Osteocyte (in vitro differentiated cells): Measurements from ENCODE around the gene JUNB. TPM values are rescaled to one million over a fixed set of nuclear protein-coding genes. Genes with fewer than 3 reads are reported as not detected.

Experiments
- DNase-seq: peaks from one replicate; pipeline ENCODE4 v3.0.0; 2021; ENCODE audit warnings: mixed read lengths; ENCODE audit not compliant: unreplicated experiment; ENCODE audit errors: extremely low spot score
- H3K27ac Mint-ChIP-seq: one replicate; pipeline ENCODE4 v1.8.0; 2021; ENCODE audit warnings: mild to moderate bottlenecking, mixed read lengths; ENCODE audit not compliant: unreplicated experiment
- H3K27me3 Mint-ChIP-seq: one replicate; pipeline ENCODE4 v1.8.0; 2021; ENCODE audit warnings: mixed read lengths; ENCODE audit not compliant: unreplicated experiment
- H3K36me3 Mint-ChIP-seq: one replicate; pipeline ENCODE4 v1.8.0; 2021; ENCODE audit warnings: mixed read lengths; ENCODE audit not compliant: unreplicated experiment
- H3K4me1 Mint-ChIP-seq: one replicate; pipeline ENCODE4 v1.8.0; 2021; ENCODE audit warnings: mixed read lengths; ENCODE audit not compliant: unreplicated experiment
- H3K4me3 Mint-ChIP-seq: one replicate; pipeline ENCODE4 v1.8.0; 2021; ENCODE audit warnings: mild to moderate bottlenecking, moderate library complexity, mixed read lengths; ENCODE audit not compliant: unreplicated experiment
- H3K9me3 Mint-ChIP-seq: one replicate; pipeline ENCODE4 v1.8.0; 2021; ENCODE audit warnings: mixed read lengths; ENCODE audit not compliant: unreplicated experiment
- CTCF ChIP-seq: fragments of 200-600 bp; sonication (generic); IDR thresholded peaks from 2 replicates; pipeline ENCODE4 v1.5.0; 2021; ENCODE audit warnings: antibody characterized with exemption, mild to moderate bottlenecking, moderate library complexity
- long read RNA-seq: library from polyadenylated mRNA; unstranded; transcript quantifications from one replicate; pipeline ENCODE4 v2.0.0, GENCODE V29; 2021
- total RNA-seq: library from RNA; stranded (reverse); gene quantifications from 2 replicates; pipeline ENCODE4 v1.2.1, GENCODE V29; 2021

JUNB gene
- 141 and 158 TPM in 2 replicates for total RNA-seq
- long read RNA-seq, transcript JUNB-201 (1 exons, 1,820 nt) = major isoform, 5 of 5 reads
- long read RNA-seq, partial matches to known transcripts = 0 of 5 reads
- long read RNA-seq, other reads (novel, unspliced or antisense) = 0 of 5 reads

GRCh38 chr19:12791345-12792050 lies at the start of gene JUNB:
Gene JUNB (plus strand): TSS chr19:12791486. CDS start chr19:12791772, 286 bp downstream.
- Mint-ChIP-seq H3K9me3 (no peaks in the 10 kb centered on the region), H3K27ac (peak within 1 kb of the TSS; percentile 98), H3K27me3 (no peaks in the 10 kb centered on the region), H3K4me1 (peaks cover 53% of the 10 kb centered on the region), H3K36me3 (peaks cover 2% of the 10 kb centered on the region), H3K4me3 (peak within 1 kb of the TSS; percentile 96)
- DNase-seq = peak; percentile 99
- TF ChIP-seq CTCF = peak; percentile 28

DNA sequence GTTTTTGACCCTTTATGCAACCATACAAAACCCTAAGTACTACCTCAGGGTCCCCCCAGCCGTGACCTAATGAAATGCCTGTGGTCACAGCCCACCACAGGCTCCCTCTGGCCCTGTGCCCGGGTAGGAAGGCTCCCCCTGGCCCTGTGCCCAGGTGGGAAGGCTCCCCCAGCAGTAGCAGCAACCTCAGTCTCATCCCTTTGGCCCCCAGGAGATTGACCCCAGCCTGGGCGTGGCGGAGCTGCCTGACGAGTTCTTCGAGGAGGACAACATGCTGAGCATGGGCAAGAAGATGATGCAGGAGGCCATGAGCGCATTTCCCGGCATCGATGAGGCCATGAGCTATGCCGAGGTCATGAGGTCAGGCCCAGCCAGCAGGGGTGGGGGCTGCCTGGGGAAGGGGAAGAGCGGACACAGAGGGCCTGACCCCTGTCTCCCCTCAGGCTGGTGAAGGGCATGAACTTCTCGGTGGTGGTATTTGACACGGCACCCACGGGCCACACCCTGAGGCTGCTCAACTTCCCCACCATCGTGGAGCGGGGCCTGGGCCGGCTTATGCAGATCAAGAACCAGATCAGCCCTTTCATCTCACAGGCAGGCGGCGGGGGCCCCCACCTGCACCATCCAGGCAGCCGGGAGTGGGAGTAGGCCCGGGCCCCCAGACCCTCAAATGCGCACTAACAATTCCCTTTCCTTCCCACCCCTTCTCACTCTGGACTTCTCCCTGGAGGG lies 46.0 kb upstream of the JUNB start:
- no peak for DNase-seq
- Mint-ChIP-seq H3K36me3 (peaks cover 25% of the 10 kb centered on the region), H3K4me3 (no peak overlapping the region), H3K9me3 (no peaks in the 10 kb centered on the region), H3K27ac (no peak overlapping the region), H3K4me1 (peaks cover 14% of the 10 kb centered on the region), H3K27me3 (peaks cover under 1% of the 10 kb centered on the region)
- no peak for TF ChIP-seq CTCF

DNA sequence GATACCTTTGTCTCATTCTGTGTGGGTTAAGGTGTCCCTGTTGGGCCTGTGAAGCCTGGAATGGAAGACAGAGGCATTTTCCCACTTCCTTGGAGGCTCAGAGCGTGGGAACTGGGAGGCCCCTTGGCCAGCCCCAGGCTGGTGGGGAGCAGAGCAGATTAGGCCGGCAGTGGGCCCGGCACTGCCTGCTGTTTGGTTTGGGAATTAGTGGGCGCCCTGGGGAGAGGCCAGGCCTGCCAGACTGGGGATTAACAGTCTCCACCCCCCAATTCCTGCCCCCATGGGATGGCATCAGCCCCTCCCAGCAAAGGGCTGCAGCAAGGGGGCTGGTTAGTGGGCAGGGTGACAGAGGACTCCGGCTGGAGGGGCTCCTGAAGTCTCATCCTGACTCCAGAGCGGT lies 42.8 kb upstream of the JUNB start:
- peaks cover 20% of the 10 kb centered on the region for H3K4me1 Mint-ChIP-seq
- no peak overlapping the region for H3K27ac Mint-ChIP-seq

GRCh38 chr19:12749938-12750521 lies 41.3 kb upstream of the JUNB start:
- Mint-ChIP-seq H3K4me3 (peak overlapping the region; percentile 15), H3K4me1 (peaks cover 20% of the 10 kb centered on the region), H3K27ac (no peak overlapping the region), H3K27me3 (peaks cover 23% of the 10 kb centered on the region), H3K9me3 (no peaks in the 10 kb centered on the region), H3K36me3 (peaks cover 18% of the 10 kb centered on the region)
- no peak for DNase-seq
- TF ChIP-seq CTCF = no peak

More for the DNA sequence above, 42.8 kb upstream of the JUNB start:
- Mint-ChIP-seq H3K9me3 (no peaks in the 10 kb centered on the region), H3K4me3 (no peak overlapping the region), H3K36me3 (peaks cover 18% of the 10 kb centered on the region), H3K27me3 (peaks cover 20% of the 10 kb centered on the region)
- no peak for TF ChIP-seq CTCF
- DNase-seq = no peak

GRCh38 chr19:12750851-12751250 lies 40.4 kb upstream of the JUNB start:
- Mint-ChIP-seq H3K36me3 (peaks cover 15% of the 10 kb centered on the region), H3K9me3 (no peaks in the 10 kb centered on the region), H3K27ac (no peak overlapping the region), H3K4me1 (peaks cover 20% of the 10 kb centered on the region), H3K4me3 (no peak overlapping the region), H3K27me3 (peaks cover 23% of the 10 kb centered on the region)
- no peak for TF ChIP-seq CTCF
- DNase-seq = no peak
